GM19467 (cell line): ENCODE data around the gene ITIH5.
"Not testable (repeated sequence)": the region's sequence is repeated elsewhere in the genome, so short reads cannot be mapped to it uniquely, and the experiment has no call there.

ENCODE experiments used
- ATAC-seq: cut with Tn5 transposase; IDR thresholded peaks from one replicate; pipeline ENCODE4 v1.9.1; 2021; ENCODE audit warnings: mild to moderate bottlenecking, moderate library complexity; ENCODE audit not compliant: unreplicated experiment

The ITIH5 gene

DNA sequence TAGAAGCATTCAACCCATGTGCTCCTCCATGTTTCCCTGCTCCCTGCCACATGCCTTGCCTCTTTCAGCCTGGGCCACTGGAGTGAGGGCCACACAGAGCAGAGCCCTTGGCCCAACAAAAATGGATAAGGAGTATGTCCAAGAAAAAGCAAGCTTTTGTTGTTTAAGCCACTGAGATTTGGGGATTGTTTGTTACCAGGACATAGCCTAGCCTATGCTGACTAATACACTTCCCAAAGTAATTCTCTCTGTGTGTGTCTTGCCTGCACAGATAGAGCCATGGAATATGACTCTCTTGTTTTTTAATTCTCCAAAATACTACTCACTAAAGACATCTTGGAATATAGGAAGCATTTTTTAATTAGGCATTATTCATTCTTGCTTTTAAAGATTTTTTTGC, 22.8 kb upstream of the ITIH5 start:
- ATAC-seq = no peak

GRCh38 chr10:7687228-7687907, 20.6 kb upstream of the ITIH5 start:
- peak; percentile 97 for ATAC-seq

GRCh38 chr10:7686351-7687171, 19.8 kb upstream of the ITIH5 start:
- ATAC-seq = peak; percentile 12

DNA sequence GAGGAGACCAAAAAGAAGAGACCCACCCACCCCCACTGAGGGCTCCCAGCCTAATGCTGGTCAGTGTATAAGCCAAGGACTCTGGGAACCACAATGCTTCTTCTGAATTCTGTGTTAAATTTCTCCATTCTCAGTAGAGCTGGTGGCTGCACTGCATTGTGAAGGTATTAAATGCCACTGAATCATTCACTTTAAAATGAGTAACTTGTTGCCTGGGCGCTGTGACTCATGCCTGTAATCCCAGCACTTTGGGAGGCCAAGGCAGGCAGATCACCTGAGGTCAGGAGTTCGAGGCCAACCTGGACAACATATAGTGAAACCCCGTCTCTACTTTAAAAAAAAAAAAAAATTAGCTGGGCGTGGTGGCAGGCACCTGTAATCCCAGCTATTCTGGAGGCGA, 13.3 kb upstream of the ITIH5 start:
- ATAC-seq = not testable (repeated sequence)

- no peak for ATAC-seq
Measured at GRCh38 chr10:7679256-7679655, 12.5 kb upstream of the ITIH5 start.

DNA sequence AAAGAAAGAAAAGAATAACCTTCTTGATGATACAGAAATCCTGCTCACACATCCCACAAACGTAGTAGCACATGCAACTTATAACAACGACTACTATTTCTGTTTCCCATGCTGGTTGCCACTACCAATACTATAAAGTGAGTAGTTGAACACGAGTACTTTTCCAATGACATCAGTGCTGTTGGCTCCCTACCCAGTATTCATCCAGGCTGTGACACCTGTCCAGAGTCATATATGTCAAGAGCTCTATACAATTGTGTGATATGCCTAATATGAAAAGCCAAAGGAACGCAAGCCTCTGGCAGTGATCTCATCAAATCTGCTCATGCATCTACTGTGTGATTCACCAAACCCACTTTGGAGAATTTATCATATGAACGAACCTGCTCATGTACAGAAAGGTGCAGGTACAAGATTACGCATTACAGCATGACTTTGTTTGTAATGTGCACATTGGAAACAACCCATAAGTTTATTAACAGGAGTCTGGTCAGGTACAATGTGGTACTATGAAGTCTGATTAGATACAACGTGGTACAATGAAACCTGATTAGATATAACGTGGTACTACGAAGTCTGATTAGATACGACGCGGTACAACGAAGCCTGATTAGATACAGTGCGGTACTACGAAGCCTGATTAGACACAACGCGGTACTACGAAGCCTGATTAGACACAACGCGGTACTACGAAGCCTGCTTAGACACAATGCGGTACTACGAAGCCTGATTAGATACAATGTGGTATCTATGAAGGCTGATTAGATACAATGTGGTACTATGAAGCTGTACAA, 5.8 kb upstream of the ITIH5 start:
- ATAC-seq = no peak

- no peak for ATAC-seq
Measured at GRCh38 chr10:7670157-7670556, 3.4 kb upstream of the ITIH5 start.

- no peak for ATAC-seq
Measured at GRCh38 chr10:7667262-7668141, 736 bp upstream of the ITIH5 start.

DNA sequence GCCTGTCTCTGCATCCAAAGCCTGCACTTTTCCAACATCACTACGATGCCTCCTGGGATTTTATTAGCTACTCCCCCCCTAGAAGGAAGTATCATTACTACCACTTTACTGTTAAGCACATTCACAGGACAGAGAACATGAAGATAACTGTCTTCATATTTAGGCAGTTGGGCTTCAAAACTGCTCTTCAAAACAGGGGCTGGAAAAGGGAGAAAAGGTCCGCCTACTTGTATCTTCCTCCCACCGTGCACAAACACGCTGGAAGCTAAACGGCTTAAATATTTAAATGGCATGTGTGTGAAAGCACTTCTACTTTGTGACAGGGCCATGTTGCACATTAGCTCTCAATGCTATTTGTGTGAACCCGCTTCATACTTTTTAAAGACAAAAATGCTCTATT, 999 bp downstream of the ITIH5 start:
- no peak for ATAC-seq

GRCh38 chr10:7664707-7665106, 2.1 kb downstream of the ITIH5 start:
- no peak for ATAC-seq

- no peak for ATAC-seq
Measured at GRCh38 chr10:7662522-7662921, 4.2 kb downstream of the ITIH5 start.

GRCh38 chr10:7659560-7659959, 7.2 kb downstream of the ITIH5 start:
- no peak for ATAC-seq

- ATAC-seq = no peak
Measured at GRCh38 chr10:7657552-7657951, 9.2 kb downstream of the ITIH5 start.

GRCh38 chr10:7657079-7657478, 9.7 kb downstream of the ITIH5 start:
- not testable (repeated sequence) for ATAC-seq

- ATAC-seq = no peak
Measured at GRCh38 chr10:7651853-7652470, 14.8 kb downstream of the ITIH5 start.

DNA sequence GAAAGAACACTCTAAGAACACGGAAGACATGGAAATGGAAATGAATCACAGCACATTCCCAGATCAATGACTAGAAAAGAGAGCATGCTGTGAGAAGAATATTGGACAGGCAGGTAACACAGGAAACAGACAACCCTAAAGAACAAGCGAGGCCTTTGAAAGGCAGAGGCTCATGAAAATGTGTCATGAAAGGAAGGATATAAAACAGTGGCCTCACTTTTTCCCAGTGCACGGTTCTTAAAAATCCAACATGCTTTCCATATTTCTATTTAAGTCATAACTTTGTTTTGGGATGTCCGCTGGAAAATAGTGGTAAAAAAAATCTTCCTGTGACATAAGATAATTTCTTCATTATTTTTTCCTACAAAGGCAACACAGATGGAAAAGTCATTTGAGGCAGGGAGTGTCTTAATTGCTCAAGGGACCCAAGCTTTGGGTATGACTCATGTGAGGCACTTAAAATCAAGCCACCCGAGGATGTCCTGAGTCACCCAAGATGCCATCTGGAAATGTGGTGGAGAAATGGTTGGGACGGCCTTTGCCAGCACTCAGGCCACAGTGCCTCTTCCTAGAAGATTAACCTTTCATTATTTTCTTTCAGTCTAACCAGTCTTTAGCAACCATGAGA, 17.0 kb downstream of the ITIH5 start:
- no peak for ATAC-seq

GRCh38 chr10:7647062-7647664, 19.6 kb downstream of the ITIH5 start:
- ATAC-seq = no peak

GRCh38 chr10:7642491-7643011, 24.2 kb downstream of the ITIH5 start:
- no peak for ATAC-seq
